Suprapubic skin (tissue), 3 donors: ENCODE measurements around the gene GNAQ.

Experiments used
- CTCF ChIP-seq, 2 donors: fragments of 200-600 bp in 1 of 2; fragments of 450-650 bp in 1 of 2; sonication (generic) in 1 of 2; IDR thresholded peaks; one replicate each; pipeline ENCODE4 v1.5.1; 2016 to 2019; ENCODE audit warnings: antibody characterized with exemption in 2 of 2, mild to moderate bottlenecking in 1 of 2, moderate library complexity in 1 of 2
- EP300 ChIP-seq: sonication (generic); formaldehyde crosslinking; IDR thresholded peaks from one replicate; pipeline ENCODE4 v1.6.1; 2017; ENCODE audit warnings: antibody characterized with exemption

GRCh38 chr9:77943057-77943456 is 88.6 kb downstream of the GNAQ start:
- TF ChIP-seq EP300 (no peak), CTCF (IDR thresholded peaks at IDR 0.05) (no peak)
